Dedifferentiated amniotic fluid mesenchymal stem cell (primary cell): Measurements from ENCODE around the gene TERB2.
"Not testable (repeated sequence)": the region's sequence is repeated elsewhere in the genome, so short reads cannot be mapped to it uniquely, and the experiment has no call there.

ENCODE experiments used
- DNase-seq: peaks from one replicate; pipeline ENCODE4 v3.0.0-alpha.2; 2016; ENCODE audit errors: extremely low spot score

TERB2 gene

DNA sequence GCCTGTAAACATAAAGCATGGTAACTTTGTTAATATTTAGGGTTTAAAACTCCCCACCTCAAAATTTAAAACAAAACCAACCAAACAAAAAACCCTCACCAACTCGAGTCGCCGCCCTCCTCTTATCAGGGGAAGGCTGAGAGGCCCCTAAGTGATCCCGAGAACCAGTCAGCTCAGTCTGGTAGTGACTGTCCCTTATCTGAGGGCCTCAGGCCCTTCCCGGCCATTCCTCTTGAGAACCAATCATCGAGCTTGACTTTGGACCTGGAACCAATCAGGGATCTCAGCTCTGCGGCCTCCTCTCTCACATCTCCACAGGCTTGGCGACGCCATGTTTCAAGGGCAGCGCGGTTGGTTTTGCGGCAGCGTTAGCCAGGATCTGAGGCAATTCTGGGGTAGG lies at the start of gene TERB2:
TERB2 (plus strand) TSS at position 300 of the 400 bp plus-strand sequence; CDS start at position 332, 32 bp downstream.
- DNase-seq: no peak

DNA sequence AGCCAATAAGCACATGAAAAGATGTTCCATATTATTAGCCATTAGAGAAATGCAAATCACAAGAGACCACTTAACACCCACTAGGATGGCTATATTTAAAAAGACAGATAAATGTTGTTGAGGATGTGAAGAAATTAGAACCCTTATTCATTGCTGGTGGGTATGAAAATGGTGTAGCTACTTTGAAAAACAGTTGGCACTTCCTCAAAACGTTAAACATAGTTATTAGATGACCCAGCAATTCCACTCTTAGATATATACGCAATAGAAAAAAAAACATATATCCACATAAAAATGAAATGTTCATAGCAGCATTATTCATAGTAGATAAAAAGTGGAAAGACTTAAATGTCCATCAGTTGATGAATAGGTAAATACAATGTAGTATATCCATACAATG lies 47.1 kb upstream of the TERB2 start:
- no peak for DNase-seq

GRCh38 chr15:44910981-44911625 lies 45.4 kb upstream of the TERB2 start:
- DNase-seq: no peak

GRCh38 chr15:44912186-44912585 lies 44.3 kb upstream of the TERB2 start:
- DNase-seq: not testable (repeated sequence)

GRCh38 chr15:44912974-44913448 lies 43.5 kb upstream of the TERB2 start:
- DNase-seq: not testable (repeated sequence)

- DNase-seq: no peak
Measured at GRCh38 chr15:44918136-44918535, 38.4 kb upstream of the TERB2 start.

DNA sequence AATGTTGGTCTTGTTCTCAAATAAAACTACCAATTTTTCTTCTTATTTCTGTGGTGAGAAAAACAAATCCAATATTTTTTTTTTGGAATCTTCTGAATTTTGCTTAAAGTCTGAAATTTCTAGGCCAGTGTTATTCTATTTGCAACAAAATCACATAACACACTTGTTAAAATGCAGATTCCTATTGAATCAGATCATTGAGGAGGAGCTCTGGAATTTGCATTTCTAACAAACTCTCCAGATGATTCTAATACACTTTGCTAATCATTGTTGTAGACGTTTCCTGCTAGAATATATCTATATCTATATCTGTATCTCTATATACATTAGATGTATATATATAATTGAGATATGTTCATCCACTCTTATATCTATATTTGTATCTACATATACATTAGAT lies 27.8 kb upstream of the TERB2 start:
- DNase-seq: not testable (repeated sequence)

- DNase-seq: not testable (repeated sequence)
Measured at GRCh38 chr15:44930283-44930682, 26.2 kb upstream of the TERB2 start.

DNA sequence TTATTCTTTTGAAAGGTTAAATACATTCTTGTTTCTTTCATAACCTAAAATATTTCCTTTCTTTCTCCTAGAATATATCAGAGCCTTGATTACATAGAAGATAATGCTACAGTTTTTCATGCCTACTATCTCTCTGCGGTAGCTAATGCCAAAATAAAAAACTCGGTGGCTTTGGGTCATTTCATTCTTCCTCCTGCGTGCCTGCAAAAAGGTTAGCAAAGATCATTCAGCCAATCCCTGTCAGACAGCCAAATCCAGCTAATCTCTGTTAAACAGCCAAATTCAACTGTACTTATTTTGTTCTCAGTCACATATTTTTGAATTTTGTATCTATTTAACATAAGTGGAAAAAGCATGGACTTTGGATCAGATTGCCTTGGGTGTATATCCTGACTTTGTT lies 1.8 kb downstream of the TERB2 start:
- DNase-seq: not testable (repeated sequence)

GRCh38 chr15:44968475-44968874 lies 12.0 kb downstream of the TERB2 start:
- no peak for DNase-seq

GRCh38 chr15:44971036-44971435 lies 14.5 kb downstream of the TERB2 start:
- no peak for DNase-seq

DNA sequence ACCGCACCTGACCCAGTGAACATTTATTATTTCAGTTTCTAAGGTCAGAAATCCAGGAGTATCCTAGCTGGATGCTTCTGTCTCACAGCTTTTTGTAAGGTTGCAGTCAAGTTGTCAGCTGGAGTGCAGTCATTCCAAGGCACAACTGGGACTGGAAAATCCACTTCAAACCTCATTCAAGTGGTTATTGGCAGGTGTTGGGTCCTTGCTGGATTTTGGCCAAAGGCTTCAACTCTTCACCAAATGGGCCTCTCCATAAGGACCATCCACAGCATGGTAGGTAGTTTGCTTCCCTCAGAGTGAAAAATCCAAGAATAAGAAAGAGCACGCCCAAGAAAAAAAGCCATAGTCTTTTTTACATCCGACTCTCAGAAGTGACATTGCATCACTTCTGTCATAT lies 19.7 kb downstream of the TERB2 start:
- not testable (repeated sequence) for DNase-seq

- DNase-seq: not testable (repeated sequence)
Measured at GRCh38 chr15:44977781-44978180, 21.3 kb downstream of the TERB2 start.

DNA sequence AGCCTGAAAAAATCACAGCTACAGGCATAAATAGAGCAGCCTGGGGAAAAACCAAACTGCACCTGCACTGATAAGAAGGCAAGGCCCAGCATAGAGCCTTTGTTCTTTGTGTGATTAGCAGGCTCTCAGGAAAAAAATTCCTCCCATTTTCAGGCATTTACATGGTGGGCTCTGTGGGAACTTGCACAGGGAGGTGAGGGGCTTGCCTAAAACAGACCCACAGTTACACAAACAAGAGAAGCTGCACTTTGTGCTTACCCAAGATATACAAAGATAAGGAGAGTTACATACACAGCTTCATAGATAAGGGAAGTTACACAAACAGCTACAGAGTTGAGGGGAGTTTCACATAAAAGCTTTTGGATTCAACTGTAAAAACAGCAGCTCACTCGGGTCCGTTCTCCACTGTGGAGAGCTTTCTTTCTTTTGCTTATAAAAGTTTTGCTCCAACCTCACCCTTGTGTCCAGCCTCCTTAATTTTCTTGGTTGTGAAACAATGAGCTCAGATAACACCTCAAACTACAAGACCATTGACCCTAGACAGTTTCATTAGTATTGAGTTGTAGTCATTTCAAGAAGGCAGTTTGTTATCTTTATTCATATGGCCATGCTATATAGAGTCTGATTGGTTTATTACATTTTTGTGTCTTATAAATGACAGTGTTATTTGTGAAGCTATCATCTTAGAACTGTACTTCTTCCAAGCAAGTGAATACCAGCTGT lies 23.3 kb downstream of the TERB2 start:
- not testable (repeated sequence) for DNase-seq

DNA sequence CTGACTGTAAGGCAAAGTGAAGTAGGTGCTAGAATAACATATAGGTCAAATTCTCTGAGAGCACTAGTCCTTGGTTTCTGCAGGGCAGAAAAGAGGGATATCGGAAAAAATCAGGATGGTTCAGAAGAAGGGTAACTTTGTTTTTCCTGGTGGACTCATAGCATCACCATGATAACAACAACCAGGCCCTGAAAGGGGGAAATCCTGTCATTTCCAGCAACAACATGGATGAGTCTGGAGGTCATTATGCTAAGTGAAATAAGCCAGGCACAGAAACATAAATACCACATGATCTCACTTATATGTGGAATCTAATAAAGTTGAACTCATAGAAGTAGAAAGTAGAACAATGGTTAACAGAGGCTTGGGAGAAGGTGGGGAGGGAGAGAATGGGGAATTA lies 27.7 kb downstream of the TERB2 start:
- DNase-seq: not testable (repeated sequence)

DNA sequence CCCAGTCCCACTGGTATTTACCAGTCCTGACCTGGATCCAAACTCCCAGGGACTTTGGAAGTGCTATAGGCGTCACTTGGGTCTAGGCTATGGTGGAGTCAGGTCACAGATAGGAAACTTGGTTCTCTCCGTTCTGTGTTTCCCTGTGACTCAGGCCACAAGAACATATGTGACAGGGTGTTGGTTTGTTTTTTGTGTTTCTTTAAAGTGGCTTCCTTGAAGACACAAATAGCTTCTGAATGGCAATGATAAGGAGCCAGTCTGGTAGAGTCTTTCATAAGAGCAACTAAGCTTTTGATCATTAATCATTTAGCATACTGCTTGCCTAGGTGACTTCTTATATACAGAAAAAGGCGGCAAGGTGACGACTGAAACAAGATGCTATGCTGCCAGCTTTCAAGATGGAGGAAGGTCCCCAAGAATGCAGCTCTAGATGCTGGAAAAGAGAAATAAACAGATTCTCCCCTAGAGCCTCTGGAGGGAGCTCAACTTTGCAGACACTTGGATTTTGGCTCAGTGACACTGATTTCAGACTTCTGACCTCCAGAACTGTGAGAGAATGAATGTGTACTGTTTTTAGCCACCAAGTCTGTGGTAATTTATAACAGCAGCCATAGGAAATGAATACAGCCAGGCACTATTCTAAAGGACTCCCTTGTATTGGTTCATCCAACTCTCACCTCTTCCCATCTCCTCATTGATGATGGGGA lies 30.0 kb downstream of the TERB2 start:
- not testable (repeated sequence) for DNase-seq

- DNase-seq: not testable (repeated sequence)
Measured at GRCh38 chr15:44987711-44988110, 31.2 kb downstream of the TERB2 start.

- DNase-seq: not testable (repeated sequence)
Measured at GRCh38 chr15:44988184-44988869, 31.8 kb downstream of the TERB2 start.

DNA sequence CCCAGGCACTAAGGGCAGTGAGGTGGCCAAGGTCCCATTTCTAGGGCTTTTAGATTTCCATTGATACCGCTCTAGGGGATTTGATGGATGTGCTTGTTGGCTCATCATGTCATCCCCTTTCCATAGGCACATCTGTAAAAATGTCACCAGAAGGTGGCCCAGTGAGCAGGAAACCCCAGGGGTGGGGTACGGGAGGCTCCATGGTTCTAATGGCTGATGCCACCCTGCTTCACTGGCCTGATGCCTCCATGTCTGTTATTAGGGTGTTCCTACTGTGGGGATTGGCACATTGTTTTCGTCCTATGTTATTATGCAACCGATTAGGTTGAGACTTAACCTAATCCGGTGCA lies 32.4 kb downstream of the TERB2 start:
- DNase-seq: not testable (repeated sequence)

GRCh38 chr15:44997632-44998031 lies 41.1 kb downstream of the TERB2 start:
- DNase-seq: not testable (repeated sequence)

DNA sequence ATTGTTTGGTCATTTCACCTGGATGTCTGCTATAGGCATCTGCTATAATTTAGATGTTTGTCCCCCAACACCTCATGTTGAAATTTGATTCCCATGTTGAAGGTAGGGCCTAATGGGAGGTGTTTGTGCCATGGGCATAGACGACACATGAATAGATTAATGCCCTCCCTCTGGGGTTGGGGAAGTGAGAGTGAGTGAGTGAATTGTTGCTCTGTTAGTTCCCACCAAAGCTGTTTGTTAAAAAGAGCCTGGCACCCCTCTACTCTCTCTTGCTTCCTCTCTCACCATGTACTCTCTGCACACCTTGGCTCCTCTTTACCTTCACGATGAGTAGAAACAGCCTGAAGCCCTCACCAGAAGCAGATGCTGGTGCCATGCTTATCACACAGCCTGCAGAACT lies 42.6 kb downstream of the TERB2 start:
- no peak for DNase-seq

GRCh38 chr15:45001180-45001579 lies 44.7 kb downstream of the TERB2 start:
- not testable (repeated sequence) for DNase-seq
